Measurements from ENCODE around the gene VSX1. TPM values are rescaled to one million over a fixed set of nuclear protein-coding genes. Genes with fewer than 3 reads are reported as not detected.

Gene VSX1
- total RNA-seq, 1 donor from 2014 or later = not detected

- Histone ChIP-seq H3K36me3 (peaks cover 36% of the 10 kb centered on the region), H3K27me3 (ENCODE audit: low read depth) (no peaks in the 10 kb centered on the region), H3K4me3 (no peak overlapping the region), H3K9me3 (no peaks in the 10 kb centered on the region), H3K27ac (no peak overlapping the region), H3K4me1 (peaks cover 73% of the 10 kb centered on the region)
- intact Hi-C loops (cut with DNase I) = no loop called here
- TF ChIP-seq CTCF (IDR thresholded peaks at IDR 0.05) = no peak
- peak; percentile 62 for DNase-seq
- peak; percentile 2 to 52 for ATAC-seq
Measured at GRCh38 chr20:25047766-25048165, 34.2 kb downstream of the VSX1 start.

GRCh38 chr20:25046736-25047666 is 34.9 kb downstream of the VSX1 start:
- Histone ChIP-seq H3K27ac (no peak overlapping the region), H3K9me3 (no peaks in the 10 kb centered on the region), H3K4me1 (peaks cover 73% of the 10 kb centered on the region), H3K27me3 (ENCODE audit: low read depth) (no peaks in the 10 kb centered on the region), H3K36me3 (peaks cover 36% of the 10 kb centered on the region), H3K4me3 (no peak overlapping the region)
- DNase-seq = peak; percentile 31
- intact Hi-C loops (cut with DNase I) = no loop called here
- no peak for ATAC-seq
- no peak for TF ChIP-seq CTCF (IDR thresholded peaks at IDR 0.05)

DNA sequence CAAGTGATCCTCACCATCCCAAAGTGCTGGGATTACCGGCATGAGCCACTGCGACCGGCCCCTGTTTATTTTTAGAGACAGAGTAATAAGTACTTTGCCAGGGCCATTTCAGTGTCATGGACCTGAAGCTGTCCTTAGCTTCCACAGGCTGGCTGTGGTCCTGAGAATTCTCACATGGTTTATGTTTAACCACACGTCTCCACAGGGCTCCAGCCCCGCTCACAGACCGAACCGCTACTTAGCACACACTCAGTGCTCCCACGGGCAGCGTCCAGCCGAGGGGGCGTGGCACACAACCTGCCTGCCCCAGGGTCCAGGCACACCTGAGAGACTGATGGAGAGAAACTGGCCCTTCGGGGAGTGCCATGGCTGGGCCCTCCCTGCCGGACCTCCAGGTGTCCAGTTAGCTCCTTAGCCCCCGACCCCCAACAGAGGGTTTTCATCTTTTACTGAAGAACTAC is 35.7 kb downstream of the VSX1 start:
- ATAC-seq (peak in 1 of 2 donors; percentile 14), DNase-seq (peak; percentile 46)
- H3K4me1 ChIP-seq = peaks cover 74% of the 10 kb centered on the region
- peaks cover 36% of the 10 kb centered on the region for H3K36me3 ChIP-seq
- H3K4me3 ChIP-seq = no peak overlapping the region
- H3K9me3 ChIP-seq = no peaks in the 10 kb centered on the region
- intact Hi-C loops (cut with DNase I) = no loop called here
- TF ChIP-seq CTCF (IDR thresholded peaks at IDR 0.05) = no peak
- no peaks in the 10 kb centered on the region for H3K27me3 ChIP-seq (ENCODE audit: low read depth)
- H3K27ac ChIP-seq = no peak overlapping the region

DNA sequence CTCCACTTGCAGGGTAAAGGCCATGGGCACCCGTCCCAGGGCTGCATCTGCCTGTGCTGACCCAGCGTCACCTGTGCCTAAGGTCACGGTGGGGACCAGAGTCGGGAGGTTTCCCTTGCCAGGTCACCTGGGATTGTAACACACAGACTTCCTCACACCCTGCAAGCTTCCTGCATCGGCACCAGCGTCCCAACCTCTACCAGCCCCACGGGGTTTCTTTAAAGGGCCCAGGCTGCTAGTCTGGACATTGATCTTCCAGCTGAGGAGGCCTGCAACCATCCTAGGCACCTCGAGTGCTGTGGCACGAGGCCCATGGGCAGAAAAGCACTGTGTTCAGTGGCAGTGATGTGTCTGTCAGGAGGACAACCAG is 36.6 kb downstream of the VSX1 start:
- Histone ChIP-seq H3K4me3 (no peak overlapping the region), H3K27ac (no peak overlapping the region), H3K36me3 (peaks cover 36% of the 10 kb centered on the region), H3K27me3 (ENCODE audit: low read depth) (no peaks in the 10 kb centered on the region), H3K9me3 (no peaks in the 10 kb centered on the region), H3K4me1 (peaks cover 75% of the 10 kb centered on the region)
- no peak for TF ChIP-seq CTCF (IDR thresholded peaks at IDR 0.05)
- intact Hi-C loops (cut with DNase I) = no loop called here
- DNase-seq (peak; percentile 24), ATAC-seq (no peak)

- DNase-seq = peak; percentile 39
- Histone ChIP-seq H3K4me3 (no peak overlapping the region), H3K27ac (no peak overlapping the region), H3K36me3 (peaks cover 36% of the 10 kb centered on the region), H3K9me3 (no peaks in the 10 kb centered on the region), H3K27me3 (ENCODE audit: low read depth) (no peaks in the 10 kb centered on the region), H3K4me1 (peaks cover 75% of the 10 kb centered on the region)
- ATAC-seq = no peak
- TF ChIP-seq CTCF (IDR thresholded peaks at IDR 0.05) = no peak
- intact Hi-C loops (cut with DNase I) = no loop called here
Measured at GRCh38 chr20:25044660-25045342, 37.1 kb downstream of the VSX1 start.

Data from lower lobe of right lung (tissue), 2 donors.